Epithelial cell of proximal tubule (primary cell): ENCODE data around the gene CATSPER4. TPM values are rescaled to one million over a fixed set of nuclear protein-coding genes. Genes with fewer than 3 reads are reported as not detected.

Experiments
- DNase-seq: peaks from one replicate; pipeline ENCODE4 v3.0.0-alpha.2; 2011; ENCODE audit warnings: low read depth
- H3K4me3 ChIP-seq: 2 replicates; pipeline ENCODE4 v1.5.1; 2011; ENCODE audit warnings: low read depth, mild to moderate bottlenecking, low read length
- total RNA-seq: library from RNA; depleted of rRNA; stranded (reverse); fragments of >200 nt; gene quantifications from 2 replicates; pipeline ENCODE4 v1.2.3, GENCODE V29; 2015
- TF ChIP-seq, protein P1 (sequence below): conservative IDR thresholded peaks from 2 replicates; pipeline ENCODE4 v1.5.1; 2012; ENCODE audit warnings: low read depth, mild to moderate bottlenecking, low read length

The CATSPER4 gene
- total RNA-seq, 1 donor from 2014 or later = not detected

GRCh38 chr1:26212726-26213125 is 22.3 kb downstream of the CATSPER4 start:
- H3K4me3 ChIP-seq = no peak overlapping the region
- no peak for DNase-seq
- TF ChIP-seq, protein P1, sequence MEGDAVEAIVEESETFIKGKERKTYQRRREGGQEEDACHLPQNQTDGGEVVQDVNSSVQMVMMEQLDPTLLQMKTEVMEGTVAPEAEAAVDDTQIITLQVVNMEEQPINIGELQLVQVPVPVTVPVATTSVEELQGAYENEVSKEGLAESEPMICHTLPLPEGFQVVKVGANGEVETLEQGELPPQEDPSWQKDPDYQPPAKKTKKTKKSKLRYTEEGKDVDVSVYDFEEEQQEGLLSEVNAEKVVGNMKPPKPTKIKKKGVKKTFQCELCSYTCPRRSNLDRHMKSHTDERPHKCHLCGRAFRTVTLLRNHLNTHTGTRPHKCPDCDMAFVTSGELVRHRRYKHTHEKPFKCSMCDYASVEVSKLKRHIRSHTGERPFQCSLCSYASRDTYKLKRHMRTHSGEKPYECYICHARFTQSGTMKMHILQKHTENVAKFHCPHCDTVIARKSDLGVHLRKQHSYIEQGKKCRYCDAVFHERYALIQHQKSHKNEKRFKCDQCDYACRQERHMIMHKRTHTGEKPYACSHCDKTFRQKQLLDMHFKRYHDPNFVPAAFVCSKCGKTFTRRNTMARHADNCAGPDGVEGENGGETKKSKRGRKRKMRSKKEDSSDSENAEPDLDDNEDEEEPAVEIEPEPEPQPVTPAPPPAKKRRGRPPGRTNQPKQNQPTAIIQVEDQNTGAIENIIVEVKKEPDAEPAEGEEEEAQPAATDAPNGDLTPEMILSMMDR = no peak

- TF ChIP-seq, protein P1 = no peak
- H3K4me3 ChIP-seq = no peak overlapping the region
- no peak for DNase-seq
Observed at GRCh38 chr1:26213335-26213905, 23.0 kb downstream of the CATSPER4 start.

DNA sequence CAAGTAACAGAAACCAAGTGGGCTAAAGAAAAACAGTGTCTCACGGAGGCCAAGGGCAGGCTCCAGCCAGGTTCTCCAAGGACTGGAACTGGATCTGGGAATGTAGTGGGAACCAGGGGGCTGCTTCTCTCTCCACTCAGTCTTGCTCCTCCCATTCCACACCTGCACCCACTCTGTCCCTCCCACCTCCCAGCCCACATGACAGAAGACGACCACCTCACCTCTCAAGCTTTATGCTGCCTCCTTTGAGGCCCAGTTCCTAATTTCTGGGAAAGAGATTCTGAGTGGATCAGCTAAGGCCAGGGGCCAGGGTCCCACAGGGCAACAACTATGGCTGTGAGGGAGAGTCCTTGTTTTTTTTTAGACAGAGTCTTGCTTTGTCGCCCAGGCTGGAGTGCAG is 24.8 kb downstream of the CATSPER4 start:
- no peak overlapping the region for H3K4me3 ChIP-seq
- TF ChIP-seq, protein P1 = no peak
- DNase-seq = no peak

- H3K4me3 ChIP-seq = no peak overlapping the region
- no peak for DNase-seq
- TF ChIP-seq, protein P1 = no peak
Observed at GRCh38 chr1:26218906-26219494, 28.6 kb downstream of the CATSPER4 start.

DNA sequence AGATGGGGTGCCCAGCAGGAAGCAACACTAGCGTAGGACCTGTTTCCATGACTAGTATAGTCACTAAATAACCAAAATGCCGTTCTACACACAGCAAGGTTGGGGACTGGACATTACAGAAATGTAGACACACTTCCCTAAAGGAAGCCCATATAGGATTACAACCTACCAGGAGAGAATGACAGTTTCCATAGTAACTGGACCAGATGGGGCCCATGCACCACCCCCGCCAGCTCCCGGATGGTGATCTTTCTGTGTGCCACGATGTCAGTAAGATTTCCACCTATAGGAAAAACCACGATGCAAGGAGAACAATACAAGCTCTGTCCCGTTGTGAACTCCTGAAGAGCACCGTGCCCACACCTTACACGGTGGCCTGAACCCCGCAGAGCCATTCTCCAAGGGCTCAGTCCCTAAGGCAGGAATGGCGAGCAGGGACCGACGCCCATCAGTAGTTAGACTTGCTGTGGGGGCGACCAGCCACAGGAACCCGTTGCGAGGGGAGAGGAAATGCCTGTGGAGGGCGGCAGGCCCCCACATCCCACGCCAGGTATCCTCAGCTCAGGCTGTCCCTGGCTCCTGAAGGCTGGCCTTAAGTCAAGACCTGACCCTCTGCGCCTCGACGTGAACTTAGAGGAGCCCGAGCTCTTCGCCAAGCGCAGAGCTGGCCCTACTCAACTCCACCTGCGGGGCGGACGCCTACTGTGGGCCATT is 30.0 kb downstream of the CATSPER4 start:
- DNase-seq = no peak
- H3K4me3 ChIP-seq = no peak overlapping the region
- TF ChIP-seq, protein P1 = no peak

- TF ChIP-seq, protein P1 = no peak
- no peak overlapping the region for H3K4me3 ChIP-seq
- DNase-seq = no peak
Observed at GRCh38 chr1:26221094-26221493, 30.7 kb downstream of the CATSPER4 start.
